Hematopoietic multipotent progenitor cell treated with erythropoietin and hydrocortisone succinate and interleukin-3 and kit ligand, for 8 days (in vitro differentiated cells): ENCODE results near the gene AP5B1.
"Not testable (repeated sequence)": the region's sequence is repeated elsewhere in the genome, so short reads cannot be mapped to it uniquely, and the experiment has no call there.

Experiments
- DNase-seq: peaks from one replicate; pipeline ENCODE4 v3.0.0-alpha.2; 2015

Gene AP5B1

GRCh38 chr11:65764434-65764833, 16.3 kb downstream of the AP5B1 start:
- DNase-seq: no peak

DNA sequence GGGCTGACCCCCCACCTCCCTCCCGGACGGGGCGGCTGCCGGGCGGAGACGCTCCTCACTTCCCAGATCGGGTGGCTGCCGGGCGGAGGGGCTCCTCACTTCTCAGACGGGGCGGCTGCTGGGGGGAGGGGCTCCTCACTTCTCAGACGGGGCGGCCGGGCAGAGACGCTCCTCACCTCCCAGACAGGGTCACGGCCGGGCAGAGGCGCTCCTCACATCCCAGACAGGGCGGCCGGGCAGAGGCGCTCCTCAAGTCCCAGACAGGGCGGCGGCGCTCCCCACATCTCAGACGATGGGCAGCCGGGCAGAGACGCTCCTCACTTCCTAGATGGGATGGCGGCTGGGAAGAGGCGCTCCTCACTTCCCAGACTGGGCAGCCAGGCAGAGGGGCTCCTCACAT, 18.0 kb downstream of the AP5B1 start:
- not testable (repeated sequence) for DNase-seq

GRCh38 chr11:65762169-65762568, 18.6 kb downstream of the AP5B1 start:
- DNase-seq: not testable (repeated sequence)

DNA sequence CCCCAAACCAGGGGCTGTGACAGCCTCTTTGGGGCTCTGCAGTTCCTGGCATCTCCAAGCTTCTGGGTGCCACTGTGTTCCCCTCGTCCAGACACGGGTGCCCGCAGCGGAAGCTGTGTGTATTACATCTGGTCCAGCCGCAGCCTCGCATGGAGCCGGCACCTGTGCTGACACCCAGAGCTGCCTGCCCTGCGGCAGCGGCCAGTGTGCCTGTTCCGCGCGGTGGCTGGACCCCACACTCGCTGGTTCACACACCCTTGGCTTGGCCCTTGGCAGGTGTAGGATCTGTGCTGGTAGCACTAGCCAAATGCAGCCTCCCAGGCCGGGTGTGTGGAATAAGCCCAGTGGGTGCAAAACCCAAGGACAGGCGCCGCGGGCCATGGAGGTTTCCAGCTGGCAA, 35.7 kb downstream of the AP5B1 start:
- DNase-seq: no peak

GRCh38 chr11:65744699-65745042, 36.1 kb downstream of the AP5B1 start:
- DNase-seq: no peak

GRCh38 chr11:65744026-65744698, 36.6 kb downstream of the AP5B1 start:
- peak; percentile 49 for DNase-seq

DNA sequence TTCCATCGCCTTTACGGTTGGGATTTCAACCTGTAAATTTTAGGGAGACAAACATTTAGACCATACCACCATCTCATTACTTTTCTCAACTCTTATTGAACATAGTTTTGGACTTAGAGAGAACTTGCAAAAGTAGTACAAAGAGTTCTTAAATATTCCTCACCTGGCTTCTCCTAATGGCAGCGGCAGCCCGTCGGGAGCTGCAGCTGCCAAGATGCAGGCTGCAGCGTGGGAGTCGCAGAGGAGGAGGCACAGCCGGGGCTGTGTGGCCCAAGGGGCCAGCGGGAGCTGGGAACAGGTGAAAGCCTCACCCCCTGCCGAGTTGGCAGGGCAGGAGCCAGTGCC, 37.1 kb downstream of the AP5B1 start:
- no peak for DNase-seq

DNA sequence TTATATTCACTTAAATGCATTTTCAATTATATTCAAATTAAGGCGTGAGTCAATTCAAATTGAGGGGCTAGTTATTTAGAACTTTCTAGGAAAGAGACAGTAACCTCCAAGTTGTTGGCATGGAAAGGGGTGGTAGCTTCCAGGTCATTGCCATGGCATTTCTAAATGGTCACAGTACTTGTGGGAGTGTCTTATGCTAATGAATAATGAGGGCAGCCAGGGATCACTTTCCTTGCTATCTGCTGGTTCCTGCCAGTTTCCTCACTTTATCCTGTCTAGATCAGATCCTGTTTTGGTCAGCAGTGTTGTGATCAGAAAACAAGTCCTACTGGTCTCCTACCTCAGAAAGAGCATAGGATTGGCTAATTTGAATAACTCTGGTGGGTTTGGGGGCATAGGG, 38.4 kb downstream of the AP5B1 start:
- no peak for DNase-seq

DNA sequence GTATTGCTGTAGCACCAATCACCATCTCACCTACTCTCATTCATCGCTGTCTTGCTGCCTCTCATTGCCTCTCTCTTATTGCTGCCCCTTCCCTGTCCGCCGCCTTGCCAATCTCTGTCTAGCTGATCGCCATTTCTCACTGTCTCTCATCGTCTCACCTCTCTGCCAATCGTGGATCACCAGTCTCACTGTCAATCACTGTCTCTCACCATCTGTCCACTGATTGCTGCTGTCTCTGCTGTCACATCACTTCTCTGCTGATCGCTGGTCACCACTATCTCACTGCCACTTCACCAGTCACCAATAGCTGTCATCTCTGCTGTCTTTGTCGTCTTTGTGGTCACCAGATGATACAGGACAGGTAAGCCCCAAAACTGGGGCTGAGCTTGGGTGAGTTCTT, 39.6 kb downstream of the AP5B1 start:
- DNase-seq: no peak

- DNase-seq: no peak
These were observed 41.8 kb downstream of the AP5B1 start for GRCh38 chr11:65739022-65739421.

DNA sequence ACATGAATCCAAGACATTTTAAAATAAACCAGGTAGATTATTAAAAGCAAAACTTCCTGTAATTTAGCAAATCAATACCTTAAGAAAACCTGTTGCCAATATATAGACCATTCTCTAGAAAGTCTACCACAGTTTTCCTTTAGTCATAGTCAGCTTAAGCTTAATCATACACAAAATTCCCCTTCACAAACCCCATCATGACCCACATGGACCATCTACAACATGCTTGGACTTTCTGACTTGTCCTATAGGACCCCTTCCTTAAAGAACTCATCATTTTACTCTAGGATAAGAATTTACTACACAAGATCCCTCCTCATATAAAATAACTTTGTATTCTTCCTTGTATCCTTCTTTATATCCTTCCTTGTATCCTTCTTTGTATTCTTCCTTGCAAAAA, 44.0 kb downstream of the AP5B1 start:
- DNase-seq: no peak

- DNase-seq: peak; percentile 91
These were observed 45.7 kb downstream of the AP5B1 start for GRCh38 chr11:65735111-65735510.

DNA sequence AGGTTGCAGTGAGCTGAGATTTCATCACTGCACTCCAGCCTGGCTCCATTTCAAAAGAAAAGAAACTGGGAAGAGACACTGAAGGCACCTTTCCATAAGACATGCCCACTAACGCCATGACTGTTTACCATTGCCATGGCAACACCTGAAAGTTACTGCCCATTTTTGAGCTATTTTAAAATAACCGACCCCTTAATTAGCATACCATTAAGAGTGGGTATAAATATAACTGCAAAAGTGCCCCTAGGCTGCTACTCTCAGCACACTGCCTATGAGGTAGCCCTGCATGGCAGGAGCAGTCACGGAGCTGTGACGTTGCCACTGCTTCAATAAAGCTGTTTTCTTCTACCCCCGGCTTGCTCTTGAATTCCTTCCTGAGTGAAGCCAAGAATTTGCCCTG, 50.3 kb downstream of the AP5B1 start:
- no peak for DNase-seq

DNA sequence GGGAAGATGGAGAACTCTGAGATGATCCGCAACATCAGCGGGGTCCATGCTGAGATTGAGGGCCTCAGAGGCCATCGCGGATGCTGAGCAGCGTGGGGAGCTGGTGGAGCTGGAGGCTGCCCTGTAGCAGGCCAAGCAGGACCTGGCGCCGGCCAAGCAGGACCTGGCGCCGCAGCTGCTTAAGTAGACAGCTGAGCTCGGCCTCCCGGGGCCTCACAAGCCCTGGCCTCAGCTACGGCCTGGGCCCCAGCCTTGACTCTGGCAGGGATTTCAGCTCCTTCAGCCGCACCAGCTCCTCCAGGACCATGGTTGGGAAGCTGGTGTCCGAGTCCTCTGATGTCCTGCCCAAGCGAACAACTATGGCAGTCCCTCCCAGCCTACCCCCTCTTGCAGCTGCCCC, 52.9 kb downstream of the AP5B1 start:
- no peak for DNase-seq

DNA sequence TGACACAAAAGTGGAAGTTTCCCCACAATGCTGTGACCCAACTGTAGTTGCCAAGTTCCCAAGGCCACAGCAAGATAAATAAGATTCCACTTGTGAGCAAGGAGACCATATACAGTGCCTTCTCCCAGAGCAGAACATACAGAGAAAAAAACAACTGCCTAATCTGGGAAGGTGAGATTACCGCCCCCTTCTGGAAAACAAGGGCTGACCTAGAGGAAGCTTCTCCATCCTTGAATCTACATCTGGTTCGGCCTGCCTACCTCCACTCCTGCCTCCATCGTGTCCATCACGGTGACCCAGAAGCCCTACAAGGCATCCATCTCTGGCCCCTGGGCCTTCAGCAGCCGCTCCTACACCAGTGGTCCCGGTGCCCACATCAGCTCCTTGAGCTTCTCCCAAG, 54.1 kb downstream of the AP5B1 start:
- DNase-seq: peak; percentile 39
